HG03025 (cell line): ENCODE measurements around the gene ADPRM.
"Not testable (repeated sequence)": the region's sequence is repeated elsewhere in the genome, so short reads cannot be mapped to it uniquely, and the experiment has no call there.

Experiments
- ATAC-seq: cut with Tn5 transposase; IDR thresholded peaks from one replicate; pipeline ENCODE4 v1.9.1; 2021; ENCODE audit warnings: mild to moderate bottlenecking, moderate library complexity; ENCODE audit not compliant: unreplicated experiment, low FRiP score

Gene ADPRM

GRCh38 chr17:10698096-10698818 lies 863 bp downstream of the ADPRM start:
- ATAC-seq = no peak

GRCh38 chr17:10699856-10700255 lies 2.5 kb downstream of the ADPRM start:
- no peak for ATAC-seq

GRCh38 chr17:10702574-10702973 lies 5.2 kb downstream of the ADPRM start:
- no peak for ATAC-seq

GRCh38 chr17:10705727-10706126 lies 8.3 kb downstream of the ADPRM start:
- ATAC-seq = no peak

GRCh38 chr17:10713318-10713717 lies 15.9 kb downstream of the ADPRM start:
- ATAC-seq = no peak

GRCh38 chr17:10716218-10716617 lies 18.8 kb downstream of the ADPRM start:
- ATAC-seq = no peak

GRCh38 chr17:10718547-10718946 lies 21.2 kb downstream of the ADPRM start:
- no peak for ATAC-seq

- no peak for ATAC-seq
Observed at GRCh38 chr17:10724546-10725195, 27.3 kb downstream of the ADPRM start.

GRCh38 chr17:10725262-10725661 lies 27.9 kb downstream of the ADPRM start:
- ATAC-seq = no peak

GRCh38 chr17:10726196-10726595 lies 28.8 kb downstream of the ADPRM start:
- ATAC-seq = no peak

GRCh38 chr17:10727192-10727591 lies 29.8 kb downstream of the ADPRM start:
- no peak for ATAC-seq

GRCh38 chr17:10728331-10728892 lies 31.0 kb downstream of the ADPRM start:
- ATAC-seq = no peak

GRCh38 chr17:10729334-10730193 lies 32.2 kb downstream of the ADPRM start, which contains the start of gene TMEM220:
Gene TMEM220, minus strand, starts transcription at chr17:10730023. Its CDS starts 172 bp downstream, at chr17:10729851.
- peak; percentile 56 for ATAC-seq

GRCh38 chr17:10730247-10730646 lies 32.9 kb downstream of the ADPRM start:
- ATAC-seq = not testable (repeated sequence)

- no peak for ATAC-seq
Observed at GRCh38 chr17:10731408-10731879, 34.0 kb downstream of the ADPRM start.

- not testable (repeated sequence) for ATAC-seq
Observed at GRCh38 chr17:10732121-10732520, 34.7 kb downstream of the ADPRM start.

- no peak for ATAC-seq
Observed at GRCh38 chr17:10733666-10734065, 36.3 kb downstream of the ADPRM start.

GRCh38 chr17:10735251-10735650 lies 37.9 kb downstream of the ADPRM start:
- ATAC-seq = no peak

GRCh38 chr17:10735821-10736220 lies 38.4 kb downstream of the ADPRM start:
- ATAC-seq = no peak

- ATAC-seq = no peak
Observed at GRCh38 chr17:10737168-10737622, 39.8 kb downstream of the ADPRM start.

- ATAC-seq = no peak
Observed at GRCh38 chr17:10737736-10738135, 40.3 kb downstream of the ADPRM start.
